Ascending aorta (tissue), 2 donors: Measurements from ENCODE around the gene MYH7. TPM values are rescaled to one million over a fixed set of nuclear protein-coding genes. Genes with fewer than 3 reads are reported as not detected.
"Not testable (repeated sequence)": the region's sequence is repeated elsewhere in the genome, so short reads cannot be mapped to it uniquely, and the experiment has no call there.

Experiments used
- DNase-seq, 2 donors: peaks; one replicate each; pipeline ENCODE4 v3.0.0-alpha.2; 2019; ENCODE audit warnings: low spot score in 2 of 2
- H3K27ac ChIP-seq, 2 donors: fragments of 200-600 bp; sonication (generic); one replicate each; pipeline ENCODE4 v1.5.1; 2016 to 2017; ENCODE audit warnings: mild to moderate bottlenecking in 1 of 2
- H3K27me3 ChIP-seq: fragments of 200-600 bp; sonication (generic); one replicate; pipeline ENCODE4 v1.5.1; 2017
- H3K36me3 ChIP-seq, 2 donors: fragments of 200-600 bp; sonication (generic); one replicate each; pipeline ENCODE4 v1.5.1; 2016
- H3K4me1 ChIP-seq, 2 donors: fragments of 200-600 bp; sonication (generic); one replicate each; pipeline ENCODE4 v1.5.1; 2016 to 2017; ENCODE audit warnings: mild to moderate bottlenecking in 1 of 2
- H3K4me3 ChIP-seq, 2 donors: fragments of 200-600 bp; sonication (generic); one replicate each; pipeline ENCODE4 v1.5.1; 2016 to 2017; ENCODE audit warnings: mild to moderate bottlenecking in 1 of 2
- H3K9me3 ChIP-seq, 2 donors: fragments of 200-600 bp; sonication (generic); one replicate each; pipeline ENCODE4 v1.5.1; 2016
- intact Hi-C: fragments of 100-400 bp; cut with DNase I; formaldehyde crosslinking; loops from one replicate; pipeline ENCODE4 v1.15.1; 2023
- total RNA-seq: library from RNA; depleted of rRNA; stranded (reverse); fragments of >200 nt; gene quantifications from one replicate; pipeline ENCODE4 v1.1.0, GENCODE V29; 2016
- TF ChIP-seq, protein P1 (sequence below), 3 experiments: fragments of 200-600 bp in 2 of 3; fragments of 450-650 bp in 1 of 3; sonication (generic) in 2 of 3; IDR thresholded peaks; one replicate each; pipeline ENCODE4 v1.5.1; 2016 to 2019; ENCODE audit warnings: antibody characterized with exemption in 3 of 3, mild to moderate bottlenecking in 1 of 3, moderate library complexity in 1 of 3

The MYH7 gene
- total RNA-seq, 1 donor from 2014 or later: not detected

DNA sequence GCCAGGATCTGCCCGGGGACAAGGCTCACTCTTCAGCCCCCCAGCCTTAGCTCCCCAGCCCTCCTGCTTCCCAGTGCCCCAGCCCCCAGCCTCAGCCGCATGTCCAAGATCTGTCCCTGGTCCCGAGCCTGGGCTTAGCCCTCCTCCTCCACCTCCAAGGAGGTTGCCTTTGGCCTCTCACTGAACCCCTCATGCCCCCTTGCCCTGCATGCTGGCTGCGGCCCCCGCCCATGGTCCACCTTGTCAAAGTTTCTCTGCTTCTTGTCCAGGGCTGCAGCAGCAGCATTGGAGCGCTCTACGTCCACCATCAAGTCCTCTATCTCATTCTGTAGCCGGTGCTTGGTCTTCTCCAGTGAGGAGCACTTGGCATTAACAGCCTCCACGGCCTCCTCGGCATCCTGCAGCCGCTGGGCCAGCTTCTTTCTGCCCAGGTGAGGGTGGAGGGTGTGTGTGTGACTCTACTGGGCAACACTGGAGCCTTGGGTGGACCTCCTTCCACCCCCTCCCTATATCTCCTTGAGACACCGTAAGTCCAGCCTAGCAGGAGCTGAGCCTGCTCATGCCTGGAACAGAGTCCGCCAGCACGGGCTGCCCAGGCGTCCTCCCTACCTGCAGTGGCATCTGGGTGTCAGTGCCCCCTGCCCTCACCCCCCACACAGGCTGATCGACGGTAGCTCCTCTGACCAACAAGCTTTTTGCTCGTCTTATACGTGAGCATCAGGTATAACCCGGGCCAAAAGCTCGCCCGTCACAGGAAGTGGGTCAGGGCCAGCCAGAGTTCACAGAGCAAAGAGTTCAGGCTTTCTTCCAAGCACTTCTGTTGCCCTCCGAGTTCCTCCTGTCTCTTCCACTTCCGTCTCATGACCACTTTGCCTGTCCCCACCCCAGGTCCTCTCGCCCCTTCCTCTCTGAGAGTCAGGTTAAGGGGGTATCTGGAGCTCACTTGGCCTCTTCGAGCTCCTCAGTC, 47.3 kb downstream of the MYH7 start:
- H3K4me1 ChIP-seq: no peaks in the 10 kb centered on the region
- intact Hi-C loops: no loop called here
- H3K4me3 ChIP-seq: no peak overlapping the region
- TF ChIP-seq, protein P1, sequence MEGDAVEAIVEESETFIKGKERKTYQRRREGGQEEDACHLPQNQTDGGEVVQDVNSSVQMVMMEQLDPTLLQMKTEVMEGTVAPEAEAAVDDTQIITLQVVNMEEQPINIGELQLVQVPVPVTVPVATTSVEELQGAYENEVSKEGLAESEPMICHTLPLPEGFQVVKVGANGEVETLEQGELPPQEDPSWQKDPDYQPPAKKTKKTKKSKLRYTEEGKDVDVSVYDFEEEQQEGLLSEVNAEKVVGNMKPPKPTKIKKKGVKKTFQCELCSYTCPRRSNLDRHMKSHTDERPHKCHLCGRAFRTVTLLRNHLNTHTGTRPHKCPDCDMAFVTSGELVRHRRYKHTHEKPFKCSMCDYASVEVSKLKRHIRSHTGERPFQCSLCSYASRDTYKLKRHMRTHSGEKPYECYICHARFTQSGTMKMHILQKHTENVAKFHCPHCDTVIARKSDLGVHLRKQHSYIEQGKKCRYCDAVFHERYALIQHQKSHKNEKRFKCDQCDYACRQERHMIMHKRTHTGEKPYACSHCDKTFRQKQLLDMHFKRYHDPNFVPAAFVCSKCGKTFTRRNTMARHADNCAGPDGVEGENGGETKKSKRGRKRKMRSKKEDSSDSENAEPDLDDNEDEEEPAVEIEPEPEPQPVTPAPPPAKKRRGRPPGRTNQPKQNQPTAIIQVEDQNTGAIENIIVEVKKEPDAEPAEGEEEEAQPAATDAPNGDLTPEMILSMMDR (IDR thresholded peaks at IDR 0.05): no peak
- H3K27me3 ChIP-seq: no peaks in the 10 kb centered on the region
- no peaks in the 10 kb centered on the region for H3K9me3 ChIP-seq
- no peak overlapping the region for H3K27ac ChIP-seq
- no peaks in the 10 kb centered on the region for H3K36me3 ChIP-seq
- no peak for DNase-seq

DNA sequence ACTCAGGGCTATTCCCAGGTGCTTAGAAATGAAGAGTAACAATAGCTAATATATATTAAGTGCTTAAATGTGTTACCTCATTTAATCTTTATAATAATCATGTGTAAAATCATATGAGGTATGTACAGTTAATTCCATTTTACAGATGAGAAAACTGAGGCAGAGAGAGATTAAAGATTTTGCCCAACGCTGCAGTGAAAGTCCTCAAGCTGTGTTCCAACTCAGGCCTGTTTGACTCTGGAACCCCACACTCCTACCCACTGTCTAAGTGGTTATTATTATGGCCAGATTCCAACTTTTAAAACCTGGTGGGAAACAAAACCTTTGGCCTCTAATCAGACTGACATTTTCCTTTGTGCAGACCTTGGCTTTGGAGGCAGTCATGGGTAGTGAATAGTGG, 48.5 kb downstream of the MYH7 start:
- no peak overlapping the region for H3K4me3 ChIP-seq
- intact Hi-C loops: no loop called here
- TF ChIP-seq, protein P1 (IDR thresholded peaks at IDR 0.05): no peak
- no peak overlapping the region for H3K27ac ChIP-seq
- no peaks in the 10 kb centered on the region for H3K9me3 ChIP-seq
- no peaks in the 10 kb centered on the region for H3K4me1 ChIP-seq
- H3K27me3 ChIP-seq: no peaks in the 10 kb centered on the region
- H3K36me3 ChIP-seq: no peaks in the 10 kb centered on the region
- no peak for DNase-seq

DNA sequence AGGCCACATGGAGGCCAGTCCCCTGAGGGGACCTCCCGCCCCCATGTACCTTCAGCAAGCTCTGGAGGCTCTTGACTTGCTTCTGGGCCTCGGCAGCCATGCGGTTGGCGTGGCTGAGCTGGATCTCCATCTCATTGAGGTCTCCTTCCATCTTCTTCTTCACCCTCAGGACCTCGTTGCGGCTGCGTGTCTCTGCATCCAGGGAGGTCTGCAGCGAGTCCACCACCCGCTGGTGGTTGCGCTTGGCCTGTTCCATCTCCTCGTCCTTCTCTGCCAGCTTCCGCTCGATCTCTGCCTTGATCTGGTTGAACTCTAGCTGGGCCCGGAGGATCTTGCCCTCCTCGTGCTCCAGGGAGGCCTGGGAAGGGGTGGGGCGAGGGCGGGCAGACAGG, 49.2 kb downstream of the MYH7 start:
- DNase-seq, H3K27me3 ChIP-seq, intact Hi-C loops, H3K4me3 ChIP-seq, H3K9me3 ChIP-seq, H3K4me1 ChIP-seq, H3K36me3 ChIP-seq, H3K27ac ChIP-seq: not testable (repeated sequence)

DNA sequence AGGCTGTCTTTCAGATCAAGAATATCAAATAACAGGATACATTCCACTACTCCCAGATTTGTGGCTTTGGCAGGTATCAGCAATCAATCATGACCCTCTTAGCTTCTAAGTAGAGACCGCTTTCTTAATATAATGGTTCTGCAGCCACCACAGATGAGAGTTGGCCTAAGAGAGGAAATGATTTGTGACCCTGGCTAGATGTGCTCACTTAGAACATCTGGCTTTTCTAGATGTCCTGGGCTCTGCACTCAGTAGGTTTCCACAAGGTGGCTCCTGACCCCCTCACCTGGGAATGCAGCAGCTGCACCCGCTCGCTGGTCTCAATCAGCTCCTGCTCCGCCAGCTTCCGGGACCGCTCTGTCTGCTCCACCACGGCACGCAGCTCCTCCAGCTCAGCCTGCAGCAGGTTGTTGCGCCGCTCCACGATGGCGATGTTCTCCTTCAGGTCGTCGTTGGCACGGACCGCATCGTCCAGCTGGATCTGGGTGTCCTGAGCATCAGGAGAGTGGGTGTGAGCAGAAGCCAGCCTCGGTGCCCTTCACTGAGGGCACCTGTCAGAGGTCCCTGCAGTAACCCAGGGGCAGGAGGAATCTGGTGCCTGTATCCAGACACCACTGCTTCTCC, 49.7 kb downstream of the MYH7 start:
- no peaks in the 10 kb centered on the region for H3K9me3 ChIP-seq
- no peak for DNase-seq
- intact Hi-C loops: no loop called here
- H3K27ac ChIP-seq: no peak overlapping the region
- H3K36me3 ChIP-seq: no peaks in the 10 kb centered on the region
- TF ChIP-seq, protein P1 (IDR thresholded peaks at IDR 0.05): no peak
- no peaks in the 10 kb centered on the region for H3K27me3 ChIP-seq
- H3K4me1 ChIP-seq: no peaks in the 10 kb centered on the region
- H3K4me3 ChIP-seq: no peak overlapping the region

DNA sequence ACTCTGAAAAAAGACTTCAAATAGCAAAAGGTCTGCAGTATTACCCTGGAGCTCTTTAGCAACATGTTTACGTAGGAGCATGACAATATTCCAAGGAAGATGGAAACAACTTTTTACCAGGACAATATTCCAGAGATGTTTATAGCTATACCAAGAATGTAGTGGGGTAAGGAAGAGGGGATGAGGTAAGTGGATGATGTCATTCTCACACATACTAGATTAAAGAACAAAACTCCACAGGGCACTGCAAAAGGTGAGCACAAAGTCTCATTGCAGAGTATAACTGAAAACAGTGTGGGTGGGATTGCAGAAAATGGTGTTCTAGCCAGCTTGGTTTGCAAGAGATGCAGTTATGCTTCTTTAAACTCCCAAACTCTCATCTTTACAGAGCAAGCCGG, 50.2 kb downstream of the MYH7 start:
- H3K27me3 ChIP-seq: no peaks in the 10 kb centered on the region
- no peaks in the 10 kb centered on the region for H3K9me3 ChIP-seq
- H3K4me3 ChIP-seq: no peak overlapping the region
- DNase-seq: no peak
- H3K27ac ChIP-seq: no peak overlapping the region
- intact Hi-C loops: no loop called here
- H3K4me1 ChIP-seq: no peaks in the 10 kb centered on the region
- TF ChIP-seq, protein P1 (IDR thresholded peaks at IDR 0.05): no peak
- H3K36me3 ChIP-seq: no peaks in the 10 kb centered on the region

DNA sequence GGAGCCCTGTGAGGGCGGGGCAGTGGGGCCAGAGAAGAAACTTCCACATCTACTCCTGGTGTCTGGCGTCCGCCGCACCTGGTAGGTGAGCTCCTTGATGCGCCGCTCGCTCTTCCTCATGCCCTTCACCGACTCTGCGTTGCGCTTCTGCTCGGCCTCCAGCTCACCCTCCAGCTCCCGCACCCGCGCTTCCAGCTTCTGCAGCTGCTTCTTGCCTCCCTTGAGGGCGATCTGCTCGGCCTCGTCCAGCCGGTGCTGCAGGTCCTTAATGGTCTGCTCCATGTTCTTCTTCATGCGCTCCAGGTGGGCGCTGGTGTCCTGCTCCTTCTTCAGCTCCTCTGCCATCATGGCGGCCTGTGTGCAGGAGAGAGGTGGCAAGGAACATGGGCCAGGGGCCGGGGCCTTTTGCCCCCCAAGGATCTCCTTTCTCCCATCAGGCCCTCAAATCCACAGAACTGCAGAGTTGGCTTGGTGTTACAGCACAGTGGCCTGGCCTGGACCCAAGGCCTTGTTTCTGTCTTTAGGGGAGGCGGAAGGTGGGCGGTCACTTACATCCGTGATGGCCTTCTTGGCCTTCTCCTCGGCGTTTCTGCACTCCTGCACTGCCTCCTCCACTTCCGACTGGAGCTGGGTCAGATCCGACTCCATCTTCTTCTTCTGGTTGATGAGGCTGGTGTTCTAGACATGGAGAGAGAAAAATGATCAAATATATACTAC, 50.9 kb downstream of the MYH7 start:
- Histone ChIP-seq H3K4me3 (no peak overlapping the region), H3K27ac (no peak overlapping the region), H3K27me3 (no peaks in the 10 kb centered on the region), H3K4me1 (no peaks in the 10 kb centered on the region), H3K36me3 (no peaks in the 10 kb centered on the region), H3K9me3 (no peaks in the 10 kb centered on the region)
- intact Hi-C loops: no loop called here
- no peak for DNase-seq
- TF ChIP-seq, protein P1 (IDR thresholded peaks at IDR 0.05): no peak
